ENCODE results near the gene EBF3. TPM values are rescaled to one million over a fixed set of nuclear protein-coding genes. Genes with fewer than 3 reads are reported as not detected.

The EBF3 gene
- polyA plus RNA-seq, 12 donors: 51.3 to 117 (median 70.4) TPM; not detected in 1

- peak; percentile 57 for DNase-seq
Measured at GRCh38 chr10:129912166-129912917, 51.7 kb downstream of the EBF3 start.

GRCh38 chr10:129911451-129912165, 52.5 kb downstream of the EBF3 start:
- no peak for DNase-seq

- DNase-seq: no peak
Measured at GRCh38 chr10:129910861-129911260, 53.2 kb downstream of the EBF3 start.

- DNase-seq: no peak
Measured at GRCh38 chr10:129909531-129910256, 54.4 kb downstream of the EBF3 start.

GRCh38 chr10:129909080-129909479, 55.0 kb downstream of the EBF3 start:
- no peak for DNase-seq

- no peak for DNase-seq
Measured at GRCh38 chr10:129908406-129908805, 55.7 kb downstream of the EBF3 start.

GRCh38 chr10:129905553-129905952, 58.5 kb downstream of the EBF3 start:
- DNase-seq: no peak

GRCh38 chr10:129904323-129904722, 59.8 kb downstream of the EBF3 start:
- no peak for DNase-seq

- no peak for DNase-seq
Measured at GRCh38 chr10:129901389-129902006, 62.6 kb downstream of the EBF3 start.

GRCh38 chr10:129900825-129901224, 63.2 kb downstream of the EBF3 start:
- no peak for DNase-seq

- DNase-seq: no peak
Measured at GRCh38 chr10:129899276-129900130, 64.6 kb downstream of the EBF3 start.

GRCh38 chr10:129898706-129899268, 65.3 kb downstream of the EBF3 start:
- DNase-seq: no peak

GRCh38 chr10:129897871-129898626, 66.0 kb downstream of the EBF3 start:
- DNase-seq: no peak

GRCh38 chr10:129896860-129897200, 67.2 kb downstream of the EBF3 start:
- DNase-seq: no peak

- no peak for DNase-seq
Measured at GRCh38 chr10:129896136-129896859, 67.8 kb downstream of the EBF3 start.

GRCh38 chr10:129895811-129896135, 68.3 kb downstream of the EBF3 start:
- DNase-seq: no peak

- DNase-seq: no peak
Measured at GRCh38 chr10:129894698-129895097, 69.4 kb downstream of the EBF3 start.

GRCh38 chr10:129893104-129894089, 70.7 kb downstream of the EBF3 start:
- no peak for DNase-seq
